ENCODE data around the gene ARMC2. TPM values are rescaled to one million over a fixed set of nuclear protein-coding genes. Genes with fewer than 3 reads are reported as not detected.

ARMC2 gene
- total and polyA plus RNA-seq, 7 donors = 0.56 to 3.7 (median 2.0) TPM

DNA sequence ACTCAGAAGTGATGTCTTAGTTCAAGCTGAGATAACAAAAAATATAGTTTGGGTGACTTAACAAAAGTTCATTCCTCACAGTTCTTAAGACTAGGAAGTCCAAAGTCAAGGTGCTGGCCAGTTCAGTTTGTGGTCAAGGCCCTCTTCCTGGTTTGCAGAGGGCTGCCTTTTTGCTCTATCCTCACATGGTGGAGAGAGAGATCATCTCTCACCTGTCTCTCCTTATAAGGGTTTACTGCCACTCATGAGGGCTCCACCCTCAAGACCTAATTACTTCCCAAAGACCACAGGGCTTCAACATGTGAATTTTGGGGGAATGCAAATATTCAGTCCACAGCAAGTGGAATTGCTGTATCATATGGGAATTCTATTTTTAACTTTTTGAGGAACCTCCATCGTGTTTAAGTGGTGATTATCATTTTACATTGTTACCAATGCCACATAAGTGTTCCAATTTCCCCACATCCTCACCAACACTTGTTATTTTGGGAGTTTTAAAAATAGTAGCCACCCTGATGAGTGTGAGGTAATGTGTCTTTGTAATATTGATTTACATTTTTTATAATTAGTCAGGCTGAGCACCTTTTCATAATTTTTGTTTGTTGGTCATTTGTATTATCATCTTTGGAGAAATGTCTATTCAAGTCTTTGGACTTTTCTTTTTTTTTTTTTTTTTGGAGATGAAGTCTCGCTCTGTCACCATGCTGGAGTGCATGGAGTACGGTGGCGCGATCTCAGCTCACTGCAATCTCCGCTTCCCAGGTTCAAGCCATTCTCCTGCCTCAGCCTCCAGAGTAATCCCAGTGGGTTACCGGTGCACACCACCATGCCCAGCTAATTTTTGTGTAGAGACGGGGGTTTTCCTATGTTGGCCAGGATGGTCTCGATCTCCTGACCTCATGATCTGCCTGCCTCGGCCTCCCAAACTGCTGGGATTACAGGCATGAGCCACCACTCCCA, 134.2 kb downstream of the ARMC2 start:
- no peaks in the 10 kb centered on the region for H3K27me3 ChIP-seq (ENCODE audit: insufficient read depth in 3 of 3, low read length in 2 of 3)
- ATAC-seq (peak in 3 of 4 donors; percentile 48 to 56 (median 53)), DNase-seq (no peak)
- no peaks in the 10 kb centered on the region for H3K9me3 ChIP-seq
- peaks cover 3 to 14% of the 10 kb centered on the region in 2 donors for H3K36me3 ChIP-seq (ENCODE audit: insufficient read depth in 1 of 2, low read depth in 1 of 2)
- intact Hi-C loops (cut with DNase I) = no loop called here
- TF ChIP-seq, protein P1, sequence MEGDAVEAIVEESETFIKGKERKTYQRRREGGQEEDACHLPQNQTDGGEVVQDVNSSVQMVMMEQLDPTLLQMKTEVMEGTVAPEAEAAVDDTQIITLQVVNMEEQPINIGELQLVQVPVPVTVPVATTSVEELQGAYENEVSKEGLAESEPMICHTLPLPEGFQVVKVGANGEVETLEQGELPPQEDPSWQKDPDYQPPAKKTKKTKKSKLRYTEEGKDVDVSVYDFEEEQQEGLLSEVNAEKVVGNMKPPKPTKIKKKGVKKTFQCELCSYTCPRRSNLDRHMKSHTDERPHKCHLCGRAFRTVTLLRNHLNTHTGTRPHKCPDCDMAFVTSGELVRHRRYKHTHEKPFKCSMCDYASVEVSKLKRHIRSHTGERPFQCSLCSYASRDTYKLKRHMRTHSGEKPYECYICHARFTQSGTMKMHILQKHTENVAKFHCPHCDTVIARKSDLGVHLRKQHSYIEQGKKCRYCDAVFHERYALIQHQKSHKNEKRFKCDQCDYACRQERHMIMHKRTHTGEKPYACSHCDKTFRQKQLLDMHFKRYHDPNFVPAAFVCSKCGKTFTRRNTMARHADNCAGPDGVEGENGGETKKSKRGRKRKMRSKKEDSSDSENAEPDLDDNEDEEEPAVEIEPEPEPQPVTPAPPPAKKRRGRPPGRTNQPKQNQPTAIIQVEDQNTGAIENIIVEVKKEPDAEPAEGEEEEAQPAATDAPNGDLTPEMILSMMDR (IDR thresholded peaks at IDR 0.05) = no peak
- 75 to 91% (median 81%) methylated on average over 10 of the region's 10 CpGs for whole genome bisulfite sequencing, 3 donors
- no peak overlapping the region for H3K27ac ChIP-seq
- H3K4me3 ChIP-seq = no peak overlapping the region
- H3K4me1 ChIP-seq = no peaks in the 10 kb centered on the region

DNA sequence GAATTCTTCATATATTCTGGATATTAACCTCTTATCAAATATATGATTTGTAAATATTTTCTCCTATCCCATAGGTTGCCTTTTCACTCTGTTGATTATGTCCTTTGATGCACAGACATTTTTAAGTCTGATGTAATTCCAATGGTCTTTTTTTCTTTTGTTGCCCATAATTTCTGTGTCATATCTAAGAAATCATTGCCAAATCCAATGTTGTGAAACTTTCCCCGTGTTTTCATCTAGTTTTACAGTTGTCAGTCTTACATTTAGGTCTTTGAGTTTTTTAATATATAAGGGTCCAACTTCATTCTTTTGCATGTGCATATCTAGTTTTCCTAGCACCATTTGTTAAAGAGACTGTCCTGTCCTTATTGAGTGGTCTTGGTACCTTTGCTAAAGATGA, 134.9 kb downstream of the ARMC2 start:
- no peaks in the 10 kb centered on the region for H3K4me1 ChIP-seq
- TF ChIP-seq, protein P1 (IDR thresholded peaks at IDR 0.05) = no peak
- H3K4me3 ChIP-seq = no peak overlapping the region
- no peaks in the 10 kb centered on the region for H3K9me3 ChIP-seq
- intact Hi-C loops (cut with DNase I) = no loop called here
- peak in 2 of 4 donors; percentile 11 to 13 for ATAC-seq
- H3K36me3 ChIP-seq (ENCODE audit: insufficient read depth in 1 of 2, low read depth in 1 of 2) = peaks cover 9 to 21% of the 10 kb centered on the region in 2 donors
- no peak overlapping the region for H3K27ac ChIP-seq
- no peaks in the 10 kb centered on the region for H3K27me3 ChIP-seq (ENCODE audit: insufficient read depth in 3 of 3, low read length in 2 of 3)
- WGBS, 3 donors = 30 to 40% (median 34%) methylated on average over 1 of the region's 1 CpG
- DNase-seq = no peak

DNA sequence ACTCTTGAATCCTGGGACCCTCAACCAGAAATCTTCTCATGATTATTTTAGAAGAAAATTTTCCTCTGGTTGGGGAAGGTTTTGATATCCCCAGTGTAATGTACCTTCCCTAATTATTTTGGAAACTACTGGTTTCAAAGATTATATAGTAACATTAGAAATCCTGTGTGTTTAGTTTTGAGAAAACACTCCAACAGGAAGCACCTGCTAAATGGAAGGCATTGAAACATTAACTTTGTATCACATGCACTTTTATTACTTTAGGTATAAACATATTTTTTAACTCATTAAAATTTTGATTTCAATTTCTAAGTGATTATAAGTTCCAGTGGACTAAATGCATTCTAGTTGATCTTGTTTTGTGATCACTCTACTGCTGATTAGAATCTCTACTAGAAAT, 137.1 kb downstream of the ARMC2 start:
- no peaks in the 10 kb centered on the region for H3K4me1 ChIP-seq
- H3K36me3 ChIP-seq (ENCODE audit: insufficient read depth in 1 of 2, low read depth in 1 of 2) = peaks cover 15 to 43% of the 10 kb centered on the region in 2 donors
- no peak overlapping the region for H3K4me3 ChIP-seq
- intact Hi-C loops (cut with DNase I) = no loop called here
- TF ChIP-seq, protein P1 (IDR thresholded peaks at IDR 0.05) = no peak
- H3K9me3 ChIP-seq = no peaks in the 10 kb centered on the region
- ATAC-seq (no peak), DNase-seq (no peak)
- no peak overlapping the region for H3K27ac ChIP-seq
- H3K27me3 ChIP-seq (ENCODE audit: insufficient read depth in 3 of 3, low read length in 2 of 3) = no peaks in the 10 kb centered on the region

DNA sequence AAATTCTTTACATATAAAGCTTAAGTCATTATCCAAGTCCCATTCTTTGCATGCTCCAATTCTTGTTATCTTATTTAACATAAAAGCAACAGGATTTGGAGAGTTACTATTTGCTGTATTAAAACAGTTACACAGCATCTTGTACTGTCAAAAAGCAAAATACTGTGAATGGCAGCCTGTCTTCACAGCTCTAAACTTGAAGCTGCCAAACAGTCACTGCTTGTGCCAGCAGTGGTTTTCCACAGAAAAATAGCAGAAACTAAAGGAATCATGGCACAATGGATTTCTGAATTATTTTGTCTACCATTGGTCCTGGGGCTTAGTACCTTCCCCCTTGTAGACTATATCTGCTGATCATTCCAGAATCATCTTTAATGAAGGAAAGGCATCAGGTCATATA, 138.9 kb downstream of the ARMC2 start:
- ATAC-seq = no peak
- Histone ChIP-seq H3K9me3 (no peaks in the 10 kb centered on the region), H3K27ac (no peak overlapping the region), H3K4me1 (no peaks in the 10 kb centered on the region), H3K4me3 (no peak overlapping the region), H3K36me3 (ENCODE audit: insufficient read depth in 1 of 2, low read depth in 1 of 2) (peaks cover 16 to 61% of the 10 kb centered on the region in 2 donors), H3K27me3 (ENCODE audit: insufficient read depth in 3 of 3, low read length in 2 of 3) (no peaks in the 10 kb centered on the region)
- intact Hi-C loops (cut with DNase I) = no loop called here
- no peak for DNase-seq
- TF ChIP-seq, protein P1 (IDR thresholded peaks at IDR 0.05) = no peak
